HFFc6 (cell line): ENCODE results near the gene ZBED4. TPM values are rescaled to one million over a fixed set of nuclear protein-coding genes. Genes with fewer than 3 reads are reported as not detected.
"Not testable (repeated sequence)": the region's sequence is repeated elsewhere in the genome, so short reads cannot be mapped to it uniquely, and the experiment has no call there.

Source experiments
- DNase-seq: peaks from one replicate; pipeline ENCODE4 v3.0.0-alpha.2; 2018
- H3K27ac Mint-ChIP-seq: 2 replicates; pipeline ENCODE4 v1.8.0; 2020; ENCODE audit warnings: mild to moderate bottlenecking, mixed read lengths
- H3K27me3 Mint-ChIP-seq: 2 replicates; pipeline ENCODE4 v1.8.0; 2021; ENCODE audit warnings: mild to moderate bottlenecking, moderate library complexity, mixed read lengths; ENCODE audit not compliant: insufficient read depth
- H3K36me3 Mint-ChIP-seq: 2 replicates; pipeline ENCODE4 v1.8.0; 2021; ENCODE audit warnings: low read depth, mixed read lengths
- H3K4me1 Mint-ChIP-seq: 2 replicates; pipeline ENCODE4 v1.8.0; 2020; ENCODE audit warnings: low read depth, mixed read lengths
- H3K4me3 Mint-ChIP-seq: 2 replicates; pipeline ENCODE4 v1.8.0; 2020; ENCODE audit warnings: mild to moderate bottlenecking, moderate library complexity, mixed read lengths
- H3K9me3 Mint-ChIP-seq: 2 replicates; pipeline ENCODE4 v1.8.0; 2020; ENCODE audit warnings: mild to moderate bottlenecking, mixed read lengths
- total RNA-seq, 6 experiments: library from RNA; stranded (reverse); fragmentation: NEBNext Ultra II Directional; extraction: Animal tissue kit (Norgen Biotek cat#: 25700); gene quantifications; 2 replicates in 1 of 6; 3 replicates in 5 of 6; pipeline ENCODE4 v1.2.3, GENCODE V29; 2021
- TF ChIP-seq, protein P1 (sequence below): fragments of 200-600 bp; sonication (generic); IDR thresholded peaks from 2 replicates; pipeline ENCODE4 v1.5.0; 2021; ENCODE audit warnings: antibody characterized with exemption, mild to moderate bottlenecking

ZBED4 gene
- total RNA-seq, 6 experiments from 2014 or later: 7.9 to 10.9 (median 9.0) TPM

DNA sequence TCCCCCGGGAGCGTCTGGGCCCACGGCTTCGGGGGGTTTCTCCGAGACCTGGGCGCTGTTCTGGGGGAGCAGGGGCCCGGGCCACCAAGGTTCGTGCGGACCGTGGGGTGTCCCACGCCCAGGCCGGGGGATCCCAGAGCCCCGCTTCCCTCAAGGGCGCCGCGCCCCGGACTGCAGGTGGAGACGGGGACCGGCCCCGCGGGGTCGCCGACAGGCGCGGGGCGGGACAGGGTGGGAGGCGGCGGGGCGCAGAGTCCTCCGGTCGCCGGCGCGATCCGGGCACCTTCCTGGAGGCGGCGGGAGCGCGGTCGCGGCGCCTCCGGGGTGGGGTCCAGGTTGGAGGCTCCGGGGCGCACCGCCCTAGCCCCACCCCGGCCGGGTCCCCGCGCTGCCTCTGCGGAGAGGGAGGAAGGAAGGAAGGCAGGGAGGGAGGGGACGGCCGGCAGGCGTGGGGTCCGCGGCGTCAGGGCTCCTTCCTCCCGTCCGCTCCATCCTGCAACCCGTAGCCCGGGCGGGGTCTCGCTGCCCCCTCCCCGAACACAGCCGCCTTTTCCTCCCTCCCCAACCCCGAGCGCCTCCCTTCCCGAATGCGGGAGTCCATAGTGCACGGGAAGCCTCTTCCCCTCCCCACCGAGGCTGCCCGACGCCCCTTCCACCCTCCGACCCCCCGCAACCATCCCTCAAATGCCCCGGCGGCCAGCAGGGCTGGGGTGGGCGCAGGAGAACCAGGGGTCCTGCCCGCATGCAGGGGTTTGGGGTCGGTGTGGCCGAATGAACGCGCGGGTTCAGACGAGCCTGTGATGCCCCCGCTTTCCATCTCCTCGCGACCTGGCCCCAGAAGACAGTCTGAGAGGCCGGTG, 4.3 kb upstream of the ZBED4 start:
- H3K4me1 Mint-ChIP-seq: peaks cover 9% of the 10 kb centered on the region; the same call in 1 of the 2 replicates
- H3K27ac Mint-ChIP-seq: no peak overlapping the region
- H3K9me3 Mint-ChIP-seq: no peaks in the 10 kb centered on the region
- no peak overlapping the region for H3K4me3 Mint-ChIP-seq
- DNase-seq: no peak
- H3K36me3 Mint-ChIP-seq: no peaks in the 10 kb centered on the region
- TF ChIP-seq, protein P1, sequence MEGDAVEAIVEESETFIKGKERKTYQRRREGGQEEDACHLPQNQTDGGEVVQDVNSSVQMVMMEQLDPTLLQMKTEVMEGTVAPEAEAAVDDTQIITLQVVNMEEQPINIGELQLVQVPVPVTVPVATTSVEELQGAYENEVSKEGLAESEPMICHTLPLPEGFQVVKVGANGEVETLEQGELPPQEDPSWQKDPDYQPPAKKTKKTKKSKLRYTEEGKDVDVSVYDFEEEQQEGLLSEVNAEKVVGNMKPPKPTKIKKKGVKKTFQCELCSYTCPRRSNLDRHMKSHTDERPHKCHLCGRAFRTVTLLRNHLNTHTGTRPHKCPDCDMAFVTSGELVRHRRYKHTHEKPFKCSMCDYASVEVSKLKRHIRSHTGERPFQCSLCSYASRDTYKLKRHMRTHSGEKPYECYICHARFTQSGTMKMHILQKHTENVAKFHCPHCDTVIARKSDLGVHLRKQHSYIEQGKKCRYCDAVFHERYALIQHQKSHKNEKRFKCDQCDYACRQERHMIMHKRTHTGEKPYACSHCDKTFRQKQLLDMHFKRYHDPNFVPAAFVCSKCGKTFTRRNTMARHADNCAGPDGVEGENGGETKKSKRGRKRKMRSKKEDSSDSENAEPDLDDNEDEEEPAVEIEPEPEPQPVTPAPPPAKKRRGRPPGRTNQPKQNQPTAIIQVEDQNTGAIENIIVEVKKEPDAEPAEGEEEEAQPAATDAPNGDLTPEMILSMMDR: no peak
- H3K27me3 Mint-ChIP-seq: peaks cover 44% of the 10 kb centered on the region

DNA sequence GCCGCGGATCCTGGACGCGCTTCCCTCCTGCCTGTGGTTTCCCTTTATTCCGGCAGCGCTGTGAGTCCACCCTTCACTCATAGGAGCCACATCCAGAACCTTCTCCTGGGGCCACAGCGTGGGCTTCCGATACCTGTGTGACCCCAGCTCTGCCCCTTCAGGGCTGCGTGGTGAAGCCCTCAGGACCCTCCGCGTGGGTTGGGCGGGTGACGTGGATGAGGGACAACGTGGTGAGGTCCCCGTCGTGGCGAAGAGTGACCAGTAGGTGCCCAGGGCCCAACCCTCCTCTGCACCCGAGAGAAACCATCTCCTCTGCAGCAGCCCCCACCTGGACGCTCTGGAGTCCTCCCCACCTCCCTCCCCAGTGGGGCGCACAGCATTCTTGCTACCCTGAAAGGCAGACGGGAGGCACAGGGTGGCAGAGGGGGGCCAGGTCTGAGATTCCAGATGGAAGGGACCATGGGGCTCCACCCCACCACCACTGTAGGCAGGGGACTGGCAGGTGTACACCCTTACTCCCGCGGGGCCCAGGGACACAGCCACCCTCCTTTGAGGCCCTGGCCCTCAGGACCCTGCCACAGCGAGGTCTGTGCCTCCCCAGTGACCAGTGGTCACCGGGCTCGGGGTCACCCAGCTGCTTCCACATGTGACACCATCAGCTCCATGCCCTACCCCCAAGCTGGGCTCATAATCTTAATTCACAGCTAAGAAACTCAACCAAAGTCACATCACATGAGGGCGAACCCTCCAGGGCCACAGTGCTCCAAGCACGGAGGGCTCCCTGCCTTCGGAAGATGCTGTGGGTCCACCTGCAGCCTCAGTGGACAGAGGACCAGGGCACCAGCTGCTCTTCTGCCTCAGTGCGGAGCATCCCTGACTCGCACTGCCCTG, 3.4 kb upstream of the ZBED4 start:
- Mint-ChIP-seq H3K27me3 (peaks cover 36% of the 10 kb centered on the region), H3K36me3 (no peaks in the 10 kb centered on the region), H3K4me1 (peaks cover 17% of the 10 kb centered on the region), H3K27ac (no peak overlapping the region), H3K4me3 (no peak overlapping the region), H3K9me3 (no peaks in the 10 kb centered on the region)
- DNase-seq: no peak
- TF ChIP-seq, protein P1: no peak

DNA sequence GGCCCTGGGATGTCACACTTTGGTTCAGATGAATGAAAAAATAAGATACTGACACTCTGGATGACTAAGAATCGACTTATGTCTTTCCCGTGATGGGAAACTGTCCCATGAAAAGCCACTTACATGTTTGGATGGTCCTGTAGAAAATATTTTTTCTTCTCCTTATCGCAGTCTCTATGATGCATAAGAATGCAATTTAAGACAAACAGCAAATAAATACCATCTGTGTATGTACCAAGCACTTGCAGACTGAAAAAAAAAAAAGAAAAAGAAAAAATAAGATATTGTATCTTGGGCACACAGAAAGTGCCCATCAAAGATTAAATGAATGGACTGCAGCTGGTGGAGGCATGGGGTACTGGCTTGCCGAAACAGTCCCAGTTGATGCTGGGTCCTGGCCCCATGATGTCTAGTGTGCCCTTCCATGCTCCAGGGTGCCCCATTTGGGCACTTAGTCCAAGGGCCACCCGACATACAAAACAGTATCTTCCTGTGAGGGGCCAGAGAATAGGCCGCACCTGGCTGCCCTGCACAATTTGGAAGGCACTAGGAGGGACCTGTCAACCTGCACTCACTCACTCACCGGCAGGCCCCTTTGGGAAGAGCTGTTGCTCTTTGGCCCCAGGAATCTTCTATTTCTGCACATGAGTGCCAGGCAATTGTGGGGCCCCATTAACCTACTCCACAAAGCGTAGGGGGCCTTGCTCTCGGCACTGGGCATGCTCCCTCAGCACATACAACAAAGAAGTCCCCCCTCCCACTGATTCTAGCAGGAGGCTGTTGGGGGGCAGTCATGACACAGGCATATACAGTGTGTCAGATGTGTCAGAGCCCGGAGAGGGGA, 2.5 kb upstream of the ZBED4 start:
- Mint-ChIP-seq H3K27ac (peak overlapping the region; percentile 47; the same call in 1 of the 2 replicates), H3K27me3 (peaks cover 33% of the 10 kb centered on the region)

DNA sequence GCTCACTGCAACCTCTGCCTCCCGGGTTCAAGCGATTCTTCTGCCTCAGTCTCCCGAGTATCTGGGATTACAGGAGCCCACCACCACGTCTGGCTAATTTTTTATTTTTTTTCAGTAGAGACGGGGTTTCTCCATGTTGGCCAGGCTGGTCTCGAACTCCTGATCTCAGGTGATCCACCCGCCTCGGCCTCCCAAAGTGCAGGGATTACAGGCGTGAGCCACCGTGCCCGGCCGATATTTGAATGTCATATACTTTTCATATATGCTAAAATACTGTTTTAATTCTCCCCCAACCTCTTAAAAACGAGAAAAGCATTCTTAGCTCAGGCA, 1.1 kb upstream of the ZBED4 start:
- not testable (repeated sequence) for DNase-seq, H3K36me3 Mint-ChIP-seq, H3K9me3 Mint-ChIP-seq
- peaks cover 21% of the 10 kb centered on the region for H3K27me3 Mint-ChIP-seq
- peak overlapping the region; percentile 55 for H3K27ac Mint-ChIP-seq
- H3K4me3 Mint-ChIP-seq: peak overlapping the region; percentile 76; the same call in 1 of the 2 replicates
- H3K4me1 Mint-ChIP-seq: peaks cover 28% of the 10 kb centered on the region

More for the DNA sequence above, 2.5 kb upstream of the ZBED4 start:
- TF ChIP-seq, protein P1: no peak
- peak overlapping the region; percentile 15; the same call in 1 of the 2 replicates for H3K4me3 Mint-ChIP-seq
- H3K36me3 Mint-ChIP-seq: no peaks in the 10 kb centered on the region
- no peaks in the 10 kb centered on the region for H3K9me3 Mint-ChIP-seq
- no peak for DNase-seq
- H3K4me1 Mint-ChIP-seq: peaks cover 27% of the 10 kb centered on the region

DNA sequence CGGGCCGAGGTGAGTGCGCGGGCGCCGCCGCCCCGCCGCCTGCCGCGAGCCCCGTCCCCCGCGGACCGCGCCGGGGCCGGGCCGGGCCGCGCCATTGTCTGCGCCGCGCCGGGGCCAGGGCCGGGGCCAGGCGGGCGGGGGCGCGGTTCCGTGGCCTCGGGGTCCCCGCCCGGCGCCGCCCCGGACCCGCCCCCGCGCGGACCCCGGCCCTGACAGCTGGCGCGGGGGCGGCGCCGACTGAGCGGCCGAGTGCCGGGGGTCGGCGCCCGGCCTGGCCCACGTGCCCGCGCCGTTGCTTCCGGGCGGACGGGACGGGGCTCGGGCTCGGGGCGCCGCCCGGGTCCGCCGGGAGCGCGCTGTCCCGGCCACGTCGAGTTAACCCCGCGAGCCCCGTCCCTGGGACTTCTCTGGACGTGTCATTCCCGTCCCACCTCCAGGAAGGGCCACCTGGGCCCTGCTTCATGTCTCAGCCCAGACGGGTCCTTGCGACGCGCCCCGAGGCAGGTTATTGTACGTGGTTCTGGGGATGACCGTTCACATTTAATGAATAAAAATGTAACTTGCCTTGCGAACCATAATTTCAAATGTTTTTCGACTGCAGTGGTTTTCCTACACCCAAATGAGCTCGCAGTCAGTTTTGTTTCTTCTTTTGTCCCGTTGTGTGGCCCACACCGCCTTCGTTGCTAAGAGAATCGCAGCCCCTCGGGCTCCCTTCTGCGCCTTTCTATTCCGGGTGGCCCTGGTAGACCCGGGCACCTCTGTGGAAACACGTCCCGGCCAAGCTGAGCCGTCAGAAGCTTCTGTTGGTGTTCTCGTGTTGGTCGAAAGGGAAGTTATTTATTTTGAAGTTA, 562 bp downstream of the ZBED4 start:
- TF ChIP-seq, protein P1: no peak
- H3K27me3 Mint-ChIP-seq: peaks cover 14% of the 10 kb centered on the region
- peak; percentile 7 for DNase-seq
- peak overlapping the region; percentile 95 for H3K4me3 Mint-ChIP-seq
- no peaks in the 10 kb centered on the region for H3K9me3 Mint-ChIP-seq
- H3K27ac Mint-ChIP-seq: peak overlapping the region; percentile 93
- H3K4me1 Mint-ChIP-seq: peaks cover 33% of the 10 kb centered on the region
- H3K36me3 Mint-ChIP-seq: 0 out of 2 replicates have a peak, but pooled peaks cover 4% of the 10 kb centered on the region
